Cardiac fibroblast (primary cell): Measurements from ENCODE around the gene ZBED1.
"Not testable (repeated sequence)": the region's sequence is repeated elsewhere in the genome, so short reads cannot be mapped to it uniquely, and the experiment has no call there.

Experiments
- DNase-seq, 2 donors: peaks; one replicate each; pipeline versions ENCODE4 v3.0.0 to v3.0.0-alpha.2; 2010; ENCODE audit warnings: low read depth in 2 of 2
- H3K4me3 ChIP-seq, 2 donors: replicated peaks in 1 of 2; 1 replicate in 1 of 2; 2 replicates in 1 of 2; pipeline ENCODE4 v1.5.1; 2011; ENCODE audit warnings: low read depth in 2 of 2, low read length in 2 of 2, mild to moderate bottlenecking in 2 of 2, moderate library complexity in 1 of 2
- TF ChIP-seq, protein P1 (sequence below): IDR thresholded peaks from one replicate; pipeline ENCODE4 v1.5.1; 2011; ENCODE audit warnings: low read depth, mild to moderate bottlenecking, low read length, inconsistent platforms

The ZBED1 gene

DNA sequence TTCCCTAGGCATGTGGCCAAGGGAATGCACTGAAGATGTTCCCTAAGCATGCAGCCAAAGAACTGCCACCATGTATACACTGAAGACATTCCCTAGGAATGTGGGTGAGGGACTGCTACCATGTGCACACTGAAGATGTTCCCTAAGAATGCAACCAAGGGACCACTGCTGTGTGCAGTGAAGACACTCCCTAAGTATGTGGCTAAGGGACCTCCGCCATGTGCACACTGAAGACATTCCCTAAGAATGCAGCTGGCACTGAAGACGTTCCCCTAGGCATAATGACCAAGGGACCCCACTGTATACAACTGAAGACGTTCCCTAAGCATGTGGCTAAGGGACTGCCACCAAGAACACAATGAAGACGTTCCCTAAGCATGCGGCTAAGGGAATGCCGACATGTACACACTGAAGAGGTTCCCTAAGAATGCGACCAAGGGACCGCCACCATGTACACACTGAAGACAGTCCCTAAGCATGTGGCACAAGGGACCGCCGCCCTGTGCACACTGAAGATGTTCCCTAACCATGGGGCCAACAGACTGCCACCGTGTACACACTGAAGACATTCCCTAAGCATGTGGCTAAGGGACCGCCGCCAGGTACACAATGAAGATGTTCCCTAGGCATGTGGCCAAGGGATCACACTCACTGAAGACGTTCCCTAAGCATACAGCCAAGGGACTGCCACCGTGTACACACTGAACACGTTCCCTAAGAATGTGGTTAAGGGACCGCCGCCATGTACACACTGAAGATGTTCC is 25.6 kb downstream of the ZBED1 start:
- H3K4me3 ChIP-seq: no peak overlapping the region
- TF ChIP-seq, protein P1, sequence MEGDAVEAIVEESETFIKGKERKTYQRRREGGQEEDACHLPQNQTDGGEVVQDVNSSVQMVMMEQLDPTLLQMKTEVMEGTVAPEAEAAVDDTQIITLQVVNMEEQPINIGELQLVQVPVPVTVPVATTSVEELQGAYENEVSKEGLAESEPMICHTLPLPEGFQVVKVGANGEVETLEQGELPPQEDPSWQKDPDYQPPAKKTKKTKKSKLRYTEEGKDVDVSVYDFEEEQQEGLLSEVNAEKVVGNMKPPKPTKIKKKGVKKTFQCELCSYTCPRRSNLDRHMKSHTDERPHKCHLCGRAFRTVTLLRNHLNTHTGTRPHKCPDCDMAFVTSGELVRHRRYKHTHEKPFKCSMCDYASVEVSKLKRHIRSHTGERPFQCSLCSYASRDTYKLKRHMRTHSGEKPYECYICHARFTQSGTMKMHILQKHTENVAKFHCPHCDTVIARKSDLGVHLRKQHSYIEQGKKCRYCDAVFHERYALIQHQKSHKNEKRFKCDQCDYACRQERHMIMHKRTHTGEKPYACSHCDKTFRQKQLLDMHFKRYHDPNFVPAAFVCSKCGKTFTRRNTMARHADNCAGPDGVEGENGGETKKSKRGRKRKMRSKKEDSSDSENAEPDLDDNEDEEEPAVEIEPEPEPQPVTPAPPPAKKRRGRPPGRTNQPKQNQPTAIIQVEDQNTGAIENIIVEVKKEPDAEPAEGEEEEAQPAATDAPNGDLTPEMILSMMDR: no peak
- DNase-seq: no peak

DNA sequence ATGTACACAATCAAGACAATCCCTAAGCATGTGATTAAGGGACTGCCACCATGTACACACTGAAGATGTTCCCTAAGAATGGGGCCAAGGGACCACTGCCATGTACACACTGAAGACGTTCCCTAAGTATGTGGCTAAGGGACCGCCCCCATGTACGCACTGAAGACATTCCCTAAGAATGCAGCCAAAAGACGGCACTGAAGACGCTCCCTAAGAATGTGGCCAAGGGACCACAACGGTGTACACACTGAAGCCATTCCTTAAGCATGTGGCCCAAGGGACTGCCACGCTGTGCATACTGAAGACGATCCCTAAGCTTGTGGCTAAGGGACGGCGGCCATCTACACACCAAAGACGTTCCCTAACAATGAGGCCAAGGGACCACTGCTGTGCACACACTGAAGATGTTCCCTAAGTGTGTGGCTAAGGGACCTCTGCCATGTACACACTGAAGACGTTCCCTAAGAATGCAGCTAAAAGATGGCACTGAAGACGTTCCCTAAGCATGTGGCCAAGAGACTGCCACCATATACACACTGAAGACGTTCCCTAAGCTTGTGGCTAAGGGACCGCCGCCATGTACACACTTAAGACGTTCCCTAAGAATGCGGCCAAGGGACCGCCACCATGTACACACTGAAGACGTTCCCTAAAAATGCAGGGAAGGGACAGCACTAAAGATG is 26.4 kb downstream of the ZBED1 start:
- no peak for DNase-seq
- TF ChIP-seq, protein P1: no peak

DNA sequence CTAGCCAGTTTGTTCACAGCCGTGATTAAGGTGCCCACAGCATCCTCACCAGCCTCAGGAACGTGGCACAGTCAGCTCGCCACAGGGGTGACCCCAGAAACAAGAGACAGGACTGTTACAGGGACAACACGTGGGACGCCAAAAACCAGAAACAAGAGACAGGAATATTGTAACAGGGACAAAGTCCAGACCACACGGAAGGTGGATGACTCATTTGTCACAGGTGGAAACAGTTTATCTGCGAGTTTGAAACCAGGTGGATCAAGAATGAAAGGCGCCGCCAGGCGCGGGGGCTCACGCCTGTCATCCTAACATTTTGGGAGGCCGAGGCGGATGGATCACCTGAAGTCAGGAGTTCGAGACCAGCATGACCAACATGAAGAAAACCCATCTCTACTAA is 27.7 kb downstream of the ZBED1 start:
- H3K4me3 ChIP-seq, DNase-seq: not testable (repeated sequence)

More for the DNA sequence above, 26.4 kb downstream of the ZBED1 start:
- no peak overlapping the region for H3K4me3 ChIP-seq

DNA sequence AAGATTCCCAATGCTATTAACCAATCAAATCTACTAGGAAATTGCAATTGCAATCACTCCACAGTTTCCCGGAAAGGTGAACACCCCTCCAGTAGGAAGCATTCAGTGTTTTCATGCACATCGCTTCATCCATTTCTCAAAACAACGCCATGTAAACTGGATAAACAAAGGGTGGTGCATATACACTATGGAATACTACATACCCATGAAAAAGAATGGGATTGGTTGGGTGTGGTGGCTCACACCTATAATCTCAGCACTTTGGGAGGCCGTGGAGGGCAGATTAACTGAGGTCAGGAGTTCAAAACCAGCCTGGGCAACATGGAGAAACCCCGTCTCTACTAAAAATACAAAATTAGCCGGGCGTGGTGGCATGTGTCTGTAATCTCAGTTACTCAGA is 29.1 kb downstream of the ZBED1 start:
- TF ChIP-seq, protein P1: no peak
- no peak for DNase-seq
- no peak overlapping the region for H3K4me3 ChIP-seq

DNA sequence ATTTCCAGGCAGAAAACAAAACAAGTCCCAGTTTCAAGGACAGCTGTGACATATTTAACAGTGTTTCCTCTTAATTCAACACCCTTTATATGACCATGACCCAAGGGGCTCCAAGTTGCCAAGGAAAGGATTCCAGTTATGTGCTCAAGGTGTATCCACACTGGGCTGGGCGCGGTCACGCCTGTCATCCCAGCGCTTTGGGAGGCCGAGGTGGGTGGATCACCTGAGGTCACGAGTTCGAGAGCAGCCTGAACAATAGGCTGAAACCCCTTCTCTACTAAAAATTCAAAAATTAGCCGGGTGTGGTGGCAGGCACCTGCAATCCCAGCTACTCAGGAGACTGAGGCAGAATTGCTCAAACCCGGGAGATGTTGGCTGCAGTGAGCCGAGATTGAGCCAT is 29.6 kb downstream of the ZBED1 start:
- DNase-seq, H3K4me3 ChIP-seq: not testable (repeated sequence)

DNA sequence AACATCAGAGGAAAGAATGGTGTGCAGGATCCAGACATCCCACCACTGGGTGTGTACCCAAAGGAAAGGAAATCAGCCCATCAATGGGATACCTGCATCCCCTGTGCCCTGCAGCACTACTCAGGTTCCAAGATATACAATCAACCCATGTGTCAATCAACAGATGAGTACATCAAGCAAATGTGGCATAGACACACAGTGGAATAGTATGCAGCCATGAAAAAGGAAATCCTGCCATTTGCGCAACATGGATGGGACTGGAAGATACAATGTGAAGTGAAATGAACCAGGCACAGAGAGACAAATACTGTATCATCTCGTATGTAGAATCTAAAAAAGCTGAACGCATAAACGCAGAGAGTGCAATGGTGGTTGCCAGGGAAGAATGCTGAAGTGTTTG is 30.9 kb downstream of the ZBED1 start:
- not testable (repeated sequence) for DNase-seq, H3K4me3 ChIP-seq

DNA sequence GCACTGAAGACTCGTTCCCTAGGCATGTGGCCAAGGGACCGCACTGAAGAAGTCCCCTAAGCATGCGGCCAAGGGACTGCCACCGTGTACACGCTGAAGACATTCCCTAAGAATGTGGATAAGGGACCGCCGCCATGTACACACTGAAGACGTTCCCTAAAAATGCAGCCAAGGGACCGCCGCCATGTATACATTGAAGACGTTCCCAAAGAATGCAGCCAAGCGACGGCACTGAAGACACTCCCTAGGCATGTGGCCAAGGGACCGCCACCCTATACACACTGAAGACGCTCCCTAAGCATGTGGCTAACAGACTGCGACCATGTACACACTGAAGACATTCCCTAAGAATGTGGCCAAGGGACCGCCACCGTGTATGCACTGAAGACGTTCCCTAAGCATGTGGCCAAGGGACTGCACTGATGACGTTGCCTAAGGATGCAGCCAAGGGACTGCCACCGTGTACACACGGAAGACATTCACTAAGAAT is 31.5 kb downstream of the ZBED1 start:
- no peak for DNase-seq
- TF ChIP-seq, protein P1: no peak

DNA sequence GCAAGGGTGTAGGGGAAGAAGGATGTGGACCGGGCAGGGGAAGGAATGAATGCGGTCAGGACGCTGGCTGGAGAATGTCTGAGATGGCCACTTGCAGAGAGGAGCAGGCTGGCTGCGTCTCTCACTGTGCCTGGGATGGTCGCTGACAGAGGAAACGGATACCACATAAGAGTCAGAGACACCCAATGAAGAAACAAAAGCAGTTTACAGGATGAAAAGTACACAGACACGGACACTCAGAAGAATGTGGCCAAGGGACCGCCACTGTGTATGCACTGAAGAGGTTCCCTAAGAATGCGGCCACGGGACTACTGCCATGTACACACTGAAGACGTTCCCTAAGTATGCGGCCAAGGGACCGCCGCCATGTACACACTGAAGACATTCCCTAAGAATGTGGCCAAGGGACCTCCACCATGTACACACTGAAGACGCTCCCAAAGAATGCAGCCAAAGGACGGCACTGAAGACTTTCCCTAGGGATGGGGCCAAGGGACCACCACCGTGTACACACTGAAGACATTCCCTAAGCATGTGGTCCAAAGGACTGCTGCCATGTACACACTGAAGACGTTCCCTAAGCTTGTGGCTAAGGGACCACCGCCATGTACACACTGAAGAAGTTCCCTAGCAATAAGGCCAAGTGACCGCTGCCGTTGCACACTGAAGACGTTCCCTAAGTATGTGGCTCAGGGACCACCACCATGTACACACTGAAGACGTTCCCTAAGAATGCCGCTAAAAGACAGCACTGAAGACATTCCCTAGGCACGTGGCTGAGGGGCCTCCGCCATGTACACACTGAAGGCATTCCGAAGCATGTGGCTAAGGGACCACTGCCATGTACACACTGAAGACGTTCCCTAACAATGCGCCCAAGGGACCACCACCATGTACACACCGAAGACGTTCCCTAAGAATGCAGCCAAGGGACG is 32.2 kb downstream of the ZBED1 start:
- no peak overlapping the region for H3K4me3 ChIP-seq
- DNase-seq: no peak
- TF ChIP-seq, protein P1: no peak

More for the DNA sequence above, 31.5 kb downstream of the ZBED1 start:
- no peak overlapping the region for H3K4me3 ChIP-seq
